Head of caudate nucleus (tissue), 42 donors: Measurements from ENCODE around the gene CKMT2.
A peak's percentile ranks its signal among the peaks of the same experiment; 100 is the strongest.

Source experiments
- DNase-seq, 42 donors: peaks; one replicate each; pipeline versions ENCODE4 v3.0.0 to v3.0.0-alpha.2; 2020 to 2021; ENCODE audit warnings: mixed read lengths in 7 of 42
- intact Hi-C: fragments of 100-400 bp; cut with DNase I; formaldehyde crosslinking; loops from one replicate; pipeline ENCODE4 v1.15.0; 2022

Gene CKMT2

GRCh38 chr5:81233080-81233634 is at the start of gene CKMT2:
Gene CKMT2 (plus strand): TSS chr5:81233322. CDS start chr5:81251133, 17,811 bp downstream.
- peak in 36 of 42 donors; percentile 20 to 73 (median 49) for DNase-seq
- intact Hi-C loops, result no loop called here

GRCh38 chr5:81183811-81184748 is 49.0 kb upstream of the CKMT2 start:
- peak in 3 of 42 donors; percentile 12 to 44 (median 15) for DNase-seq
- intact Hi-C loops, result no loop called here

GRCh38 chr5:81184749-81185110 is 48.4 kb upstream of the CKMT2 start:
- intact Hi-C loops, result no loop called here
- no peak for DNase-seq

- intact Hi-C loops, result no loop called here
- peak in 1 of 42 donors; percentile 16 for DNase-seq
These were observed 45.2 kb upstream of the CKMT2 start for GRCh38 chr5:81187885-81188284.

GRCh38 chr5:81188962-81189361 is 44.2 kb upstream of the CKMT2 start:
- no peak for DNase-seq
- intact Hi-C loops, result no loop called here

- intact Hi-C loops, result no loop called here
These were observed 43.1 kb upstream of the CKMT2 start for GRCh38 chr5:81189875-81190498.

GRCh38 chr5:81191726-81192372 is 41.3 kb upstream of the CKMT2 start:
- peak in 2 of 42 donors; percentile 35 to 40 for DNase-seq
- intact Hi-C loops, result no loop called here

More at GRCh38 chr5:81189875-81190498, 43.1 kb upstream of the CKMT2 start:
- DNase-seq, result no peak

GRCh38 chr5:81192373-81192750 is 40.8 kb upstream of the CKMT2 start:
- no peak for DNase-seq
- intact Hi-C loops, result no loop called here

GRCh38 chr5:81194633-81195334 is 38.3 kb upstream of the CKMT2 start:
- DNase-seq, result peak; percentile 73 to 93 (median 85)
- intact Hi-C loops, result no loop called here

GRCh38 chr5:81195335-81195929 is 37.7 kb upstream of the CKMT2 start:
- intact Hi-C loops, result no loop called here

GRCh38 chr5:81202655-81203054 is 30.5 kb upstream of the CKMT2 start:
- DNase-seq, result no peak

More at GRCh38 chr5:81195335-81195929, 37.7 kb upstream of the CKMT2 start:
- no peak for DNase-seq

GRCh38 chr5:81203729-81204128 is 29.4 kb upstream of the CKMT2 start:
- no peak for DNase-seq
- intact Hi-C loops, result no loop called here

More at GRCh38 chr5:81202655-81203054, 30.5 kb upstream of the CKMT2 start:
- intact Hi-C loops, result no loop called here

GRCh38 chr5:81204205-81204604 is 28.9 kb upstream of the CKMT2 start:
- intact Hi-C loops, result no loop called here
- DNase-seq, result no peak

GRCh38 chr5:81205058-81205457 is 28.1 kb upstream of the CKMT2 start:
- intact Hi-C loops, result no loop called here
- no peak for DNase-seq

GRCh38 chr5:81207009-81207408 is 26.1 kb upstream of the CKMT2 start:
- DNase-seq, result no peak
- intact Hi-C loops, result no loop called here

GRCh38 chr5:81208904-81209303 is 24.2 kb upstream of the CKMT2 start:
- no peak for DNase-seq
- intact Hi-C loops, result no loop called here

GRCh38 chr5:81209386-81209785 is 23.7 kb upstream of the CKMT2 start:
- no peak for DNase-seq
- intact Hi-C loops, result no loop called here

- intact Hi-C loops, result no loop called here
- DNase-seq, result no peak
These were observed 23.1 kb upstream of the CKMT2 start for GRCh38 chr5:81209869-81210493.
